HG02885 (cell line): ENCODE data around the gene CYP1A1.
"Not testable (repeated sequence)": the region's sequence is repeated elsewhere in the genome, so short reads cannot be mapped to it uniquely, and the experiment has no call there.

ENCODE experiments used
- ATAC-seq: cut with Tn5 transposase; IDR thresholded peaks from one replicate; pipeline ENCODE4 v1.9.1; 2021; ENCODE audit warnings: mild to moderate bottlenecking; ENCODE audit not compliant: unreplicated experiment, poor library complexity

CYP1A1 gene

DNA sequence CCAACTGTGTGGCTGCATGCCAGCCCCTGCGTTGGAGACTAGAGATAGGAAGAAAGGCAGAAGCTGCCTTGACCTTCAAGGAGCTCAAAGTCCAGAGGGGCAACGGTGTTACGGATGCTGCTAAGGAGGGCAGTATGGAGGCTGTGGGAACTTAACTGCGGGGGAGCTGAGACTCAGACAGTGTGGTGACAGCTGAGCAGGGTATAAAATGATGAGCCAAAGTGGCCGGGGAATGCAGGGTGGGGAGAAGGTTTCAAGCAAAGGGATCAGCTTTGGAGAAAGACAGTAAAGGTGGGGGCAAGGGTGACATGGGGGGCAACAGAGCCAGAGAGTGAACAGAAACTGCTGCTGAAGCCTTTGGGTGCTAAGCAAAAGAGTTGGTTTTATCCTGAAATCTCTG is 17.1 kb upstream of the CYP1A1 start:
- no peak for ATAC-seq

GRCh38 chr15:74738239-74738638 is 12.9 kb upstream of the CYP1A1 start:
- not testable (repeated sequence) for ATAC-seq

DNA sequence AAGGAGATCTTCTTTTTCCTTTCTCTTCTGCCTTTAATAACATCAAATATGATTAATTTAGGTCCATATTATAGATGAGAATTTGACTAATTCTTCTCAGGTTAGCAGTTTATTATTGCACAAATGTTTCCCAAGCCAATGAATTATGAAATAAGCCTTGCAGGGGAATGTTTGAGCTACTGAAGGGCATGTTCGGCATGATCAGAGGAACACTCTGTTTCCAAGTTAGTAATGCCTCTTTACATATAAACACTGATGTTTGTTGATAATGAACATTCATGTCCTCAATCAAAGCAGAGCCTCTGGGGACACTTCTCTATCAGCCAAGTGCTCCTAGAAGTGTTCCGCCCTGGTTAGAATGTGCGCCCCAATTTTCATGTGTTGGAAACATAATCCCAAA is 10.0 kb upstream of the CYP1A1 start:
- no peak for ATAC-seq

GRCh38 chr15:74733269-74733668 is 7.9 kb upstream of the CYP1A1 start:
- ATAC-seq, result no peak

DNA sequence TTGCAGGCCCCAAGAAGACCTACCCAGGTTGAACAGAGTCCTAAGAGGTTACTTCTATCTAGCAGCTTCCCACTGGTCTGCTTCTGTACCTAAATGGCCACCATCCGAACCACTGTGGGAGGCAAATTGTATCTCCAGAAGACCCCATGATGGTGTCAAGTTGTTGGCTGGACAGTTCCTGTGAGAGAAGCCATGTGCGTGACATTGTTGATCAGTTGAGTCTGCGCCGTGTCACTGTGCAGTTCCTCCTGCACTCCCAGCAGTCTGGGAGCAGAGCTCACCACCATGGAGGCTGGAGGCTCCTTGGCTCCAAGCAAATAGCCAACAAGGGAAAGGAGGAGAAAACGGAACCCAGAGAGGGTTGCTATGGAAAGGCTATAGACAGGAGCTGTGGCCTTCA is 7.5 kb upstream of the CYP1A1 start:
- ATAC-seq, result no peak

DNA sequence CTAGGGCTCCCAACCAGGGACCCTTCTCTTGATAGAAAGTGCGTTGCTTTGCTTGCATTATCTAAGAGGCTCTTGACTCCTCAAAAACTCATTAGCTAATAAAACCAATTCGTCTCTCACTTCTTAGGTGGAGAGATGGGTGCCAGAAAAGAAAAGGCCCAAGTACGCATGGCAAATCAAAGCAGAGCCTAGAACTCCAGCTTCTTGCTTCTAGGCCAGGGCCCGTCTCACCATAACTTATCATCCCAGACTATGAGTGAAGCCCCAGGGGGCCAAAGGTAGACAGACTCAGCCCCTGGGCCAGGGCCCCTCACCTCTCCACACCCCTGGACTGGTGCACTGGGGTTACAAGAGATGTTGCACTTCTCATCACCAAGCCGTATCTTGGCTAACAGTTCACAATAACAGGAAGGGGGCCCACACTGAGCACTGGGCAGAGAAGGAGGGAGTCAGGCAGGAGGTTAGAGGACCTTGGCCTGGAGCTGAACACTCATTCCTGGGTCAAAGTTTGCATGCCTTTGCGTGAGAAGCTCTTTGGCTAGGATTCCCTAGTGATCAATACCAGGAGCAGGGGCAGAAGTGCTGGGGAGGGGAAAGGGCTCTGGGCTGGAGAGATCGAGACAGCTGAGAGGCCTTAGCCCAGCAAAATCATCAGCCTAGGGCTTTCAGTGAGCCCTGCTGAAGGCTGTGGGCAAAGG is 5.4 kb upstream of the CYP1A1 start:
- ATAC-seq, result no peak

DNA sequence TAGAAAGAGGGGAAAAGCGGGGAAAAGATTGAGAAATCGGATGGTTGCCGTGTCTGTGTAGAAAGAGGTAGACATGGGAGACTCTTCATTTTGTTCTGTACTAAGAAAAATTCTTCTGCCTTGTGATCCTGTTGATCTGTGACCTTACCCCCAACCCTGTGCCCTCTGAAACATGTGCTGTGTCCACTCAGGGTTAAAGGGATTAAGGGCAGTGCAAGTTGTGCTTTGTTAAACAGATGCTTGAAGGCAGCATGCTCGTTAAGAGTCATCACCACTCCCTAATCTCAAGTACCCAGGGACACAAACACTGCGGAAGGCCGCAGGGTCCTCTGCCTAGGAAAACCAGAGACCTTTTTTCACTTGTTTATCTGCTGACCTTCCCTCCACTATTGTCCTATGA is 4.0 kb upstream of the CYP1A1 start:
- ATAC-seq, result not testable (repeated sequence)

DNA sequence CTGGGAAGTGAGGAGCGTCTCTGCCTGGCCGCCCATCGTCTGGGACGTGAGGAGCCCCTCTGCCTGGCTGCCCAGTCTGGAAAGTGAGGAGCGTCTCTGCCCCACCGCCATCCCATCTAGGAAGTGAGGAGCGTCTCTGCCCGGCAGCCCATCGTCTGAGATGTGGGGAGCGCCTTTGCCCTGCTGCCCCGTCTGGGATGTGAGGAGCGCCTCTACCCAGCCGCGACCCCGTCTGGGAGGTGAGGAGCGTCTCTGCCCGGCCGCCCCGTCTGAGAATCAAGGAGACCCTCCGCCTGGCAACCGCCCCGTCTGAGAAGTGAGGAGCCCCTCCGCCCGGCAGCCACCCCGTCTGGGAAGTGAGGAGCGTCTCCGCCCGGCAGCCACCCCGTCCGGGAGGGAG is 3.4 kb upstream of the CYP1A1 start:
- not testable (repeated sequence) for ATAC-seq

- ATAC-seq, result no peak
These were observed 2.4 kb upstream of the CYP1A1 start for GRCh38 chr15:74727727-74728126.

- no peak for ATAC-seq
These were observed 1.4 kb upstream of the CYP1A1 start for GRCh38 chr15:74726774-74727164.

- ATAC-seq, result no peak
These were observed 781 bp upstream of the CYP1A1 start for GRCh38 chr15:74725845-74726773.

GRCh38 chr15:74724570-74725224 is 631 bp downstream of the CYP1A1 start:
- ATAC-seq, result no peak

DNA sequence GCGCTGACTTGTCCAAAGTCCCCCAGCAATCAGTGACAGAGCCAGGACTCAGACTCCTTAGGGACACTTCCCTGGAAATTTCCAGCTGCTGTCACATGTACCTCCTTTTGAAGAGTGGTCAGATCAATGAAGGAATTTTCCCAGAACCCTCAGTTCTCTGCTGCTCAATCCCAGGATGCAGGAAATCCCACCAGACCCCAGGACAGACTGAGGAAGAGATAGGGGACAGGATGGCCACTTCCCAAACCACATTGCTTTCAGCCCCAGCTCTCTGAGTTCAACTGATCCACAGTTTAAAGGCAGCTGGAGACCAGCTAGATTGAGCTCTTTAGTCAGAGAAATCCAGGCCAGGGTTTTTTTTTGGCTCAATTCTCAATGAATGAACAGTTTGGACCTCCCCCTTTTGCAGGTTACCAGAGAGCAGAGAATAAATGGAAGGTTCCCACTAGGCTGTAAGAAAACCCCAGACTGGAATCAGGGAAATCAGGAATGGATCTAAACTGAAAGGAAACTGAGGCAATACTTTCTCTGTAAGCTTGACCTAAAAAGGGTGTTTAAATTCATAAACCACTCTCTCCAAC is 1.5 kb downstream of the CYP1A1 start:
- ATAC-seq, result no peak

DNA sequence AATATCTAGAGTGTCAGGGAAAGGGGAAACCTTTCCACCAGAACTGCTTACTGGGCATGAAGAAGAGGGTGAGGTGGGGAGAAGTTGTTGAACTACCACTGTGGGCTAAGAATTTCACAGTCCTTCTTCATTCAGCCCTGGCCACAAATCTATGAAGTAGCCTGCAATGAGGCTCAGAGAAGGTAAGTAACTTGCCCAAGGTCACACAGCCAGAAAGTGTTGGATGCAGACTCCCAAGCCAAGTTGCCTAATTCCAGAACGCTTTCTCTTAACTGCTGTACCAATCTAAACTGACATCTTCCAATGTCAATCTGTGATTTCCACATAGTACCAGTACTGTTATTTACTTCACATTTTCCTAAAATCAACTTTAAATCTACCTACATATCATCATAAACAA is 2.1 kb downstream of the CYP1A1 start:
- ATAC-seq, result no peak

GRCh38 chr15:74722591-74722990 is 2.7 kb downstream of the CYP1A1 start:
- no peak for ATAC-seq

DNA sequence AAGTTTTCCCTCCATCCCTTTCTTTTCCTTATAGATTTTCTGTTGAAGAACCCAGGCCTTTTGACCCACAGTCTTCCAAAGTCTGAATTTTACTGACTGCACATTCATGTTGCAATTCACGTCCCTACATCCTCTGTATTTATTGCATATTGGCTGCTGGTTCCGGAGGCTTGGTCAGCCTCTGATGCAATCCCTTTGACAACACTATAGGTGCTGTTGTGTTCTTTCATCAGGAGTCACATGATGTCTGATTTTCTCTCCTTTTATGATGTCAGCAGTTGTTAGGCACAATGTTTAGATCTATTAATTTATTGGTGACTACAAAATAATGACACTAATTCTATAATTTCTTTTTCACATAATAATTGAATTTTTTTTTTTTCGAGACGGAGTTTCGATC is 8.7 kb downstream of the CYP1A1 start:
- no peak for ATAC-seq

DNA sequence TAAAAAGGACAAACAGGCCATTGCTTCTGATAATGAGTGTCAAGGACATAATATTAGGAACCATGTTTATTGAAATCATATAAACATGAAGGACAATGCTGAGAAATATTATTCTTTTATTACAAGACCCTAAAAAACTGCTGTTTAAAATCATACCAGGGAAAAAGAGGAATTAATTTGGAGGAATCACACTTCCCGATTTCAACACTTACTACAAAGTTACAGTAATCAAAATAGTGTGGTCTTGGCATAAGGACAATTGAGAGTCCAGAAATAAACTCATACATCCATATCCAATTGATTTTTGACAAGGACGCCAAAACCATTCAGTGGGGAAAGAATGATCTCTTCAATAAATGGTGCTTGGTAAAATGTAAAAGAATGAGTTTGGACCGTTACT is 13.0 kb downstream of the CYP1A1 start:
- ATAC-seq, result no peak

DNA sequence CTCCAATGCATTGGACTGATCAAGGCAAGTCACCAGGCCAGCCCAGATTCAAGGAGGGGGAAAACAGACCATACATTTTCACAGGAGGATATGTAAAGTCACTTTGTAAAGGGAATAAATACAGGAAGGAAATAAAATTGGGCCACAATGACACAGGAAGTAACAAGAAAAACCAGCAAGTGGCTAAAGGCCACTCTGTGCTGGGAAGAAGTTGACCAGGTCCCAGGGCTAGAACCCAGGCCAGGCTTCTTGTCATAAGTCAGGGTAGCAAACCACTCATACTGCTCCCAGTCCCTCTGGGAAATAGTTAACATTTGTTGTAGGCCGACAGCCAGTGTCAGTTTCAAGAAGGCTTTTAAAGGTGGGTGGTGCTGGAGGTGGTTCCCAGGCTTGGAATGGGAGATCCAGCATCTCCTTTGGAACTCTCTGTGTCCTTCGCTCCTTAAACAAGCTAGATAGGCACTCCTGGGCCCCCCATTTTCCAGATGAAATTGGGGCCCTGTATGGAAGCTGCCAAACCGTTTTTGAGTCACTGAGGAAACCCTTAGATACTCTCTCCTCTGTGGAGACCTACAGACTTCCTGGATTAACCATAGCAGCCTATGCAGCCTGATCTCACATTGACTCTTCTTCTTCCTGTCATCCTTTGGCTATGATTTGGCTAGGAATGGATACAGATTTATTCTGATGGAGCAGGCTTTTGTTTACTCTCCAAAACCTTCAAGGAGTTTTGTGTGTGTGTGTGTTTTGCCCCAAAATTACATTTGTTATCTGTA is 14.8 kb downstream of the CYP1A1 start:
- ATAC-seq, result no peak

- ATAC-seq, result no peak
These were observed 15.4 kb downstream of the CYP1A1 start for GRCh38 chr15:74709892-74710291.

- ATAC-seq, result no peak
These were observed 16.3 kb downstream of the CYP1A1 start for GRCh38 chr15:74709011-74709410.
